A549 treated with CORT108297 at 1 μM for 4 hours (cell line): ENCODE measurements around the gene VIL1. TPM values are rescaled to one million over a fixed set of nuclear protein-coding genes. Genes with fewer than 3 reads are reported as not detected.

Experiments used
- total RNA-seq: library from RNA; stranded (reverse); fragments of 200-300 nt; extraction: Qiagen RNA extraction; gene quantifications from 5 replicates; pipeline ENCODE4 v1.2.3, GENCODE V29; 2022

The VIL1 gene
- total RNA-seq: 0.17 to 0.37 TPM (median 0.25 TPM) in 5 replicates

GRCh38 chr2:218418717-218419458, at the start of gene VIL1:
Gene VIL1 (plus strand): TSS chr2:218419123. CDS start chr2:218423779, 4,656 bp downstream.

GRCh38 chr2:218381916-218382366, 37.0 kb upstream of the VIL1 start, which contains the start of gene SLC11A1:
Gene SLC11A1 (plus strand): TSS chr2:218382273. CDS start chr2:218382369, 96 bp downstream.

GRCh38 chr2:218399391-218400166, 19.3 kb upstream of the VIL1 start, which contains the start of gene CTDSP1:
Gene CTDSP1 (plus strand): TSS chr2:218399868. CDS start chr2:218400091, 223 bp downstream.

Other genes starting within 250 kb of the VIL1 start
- 286 to 304 TPM (median 295 TPM) in 5 replicates for gene ARPC2, start 201.9 kb upstream of the VIL1 start, total RNA-seq
- 0.08 to 0.17 TPM (median 0.11 TPM) in 5 replicates for gene GPBAR1, start 158.1 kb upstream of the VIL1 start, total RNA-seq
- 123 to 183 TPM (median 129 TPM) in 5 replicates for gene AAMP, start 149.0 kb upstream of the VIL1 start, total RNA-seq
- 51.5 to 73.2 TPM (median 69.8 TPM) in 5 replicates for gene PNKD, start 148.6 kb upstream of the VIL1 start, total RNA-seq
- gene TMBIM1, start 126.6 kb upstream of the VIL1 start, total RNA-seq: 116 to 133 TPM (median 127 TPM) in 5 replicates
- 0.15 to 0.21 TPM in 2 of 5 replicates, not detected in the others for gene CATIP, start 62.3 kb upstream of the VIL1 start, total RNA-seq
- gene SLC11A1, start 36.9 kb upstream of the VIL1 start, total RNA-seq: 0.15 to 0.41 TPM (median 0.28 TPM) in 5 replicates
- 58.4 to 80.3 TPM (median 74.6 TPM) in 5 replicates for gene CTDSP1, start 19.3 kb upstream of the VIL1 start, total RNA-seq
- 4.3 to 5.9 TPM (median 4.8 TPM) in 5 replicates for gene USP37, start 149.2 kb downstream of the VIL1 start, total RNA-seq
- 44.4 to 50.5 TPM (median 45.4 TPM) in 5 replicates for gene CNOT9, start 149.7 kb downstream of the VIL1 start, total RNA-seq
- gene PLCD4, start 188.8 kb downstream of the VIL1 start, total RNA-seq: 0.33 to 0.59 TPM (median 0.40 TPM) in 5 replicates
- 13.3 to 19.9 TPM (median 16.8 TPM) in 5 replicates for gene ZNF142, start 240.5 kb downstream of the VIL1 start, total RNA-seq
- gene BCS1L, start 240.6 kb downstream of the VIL1 start, total RNA-seq: 42.9 to 50.7 TPM (median 48.9 TPM) in 5 replicates